Measurements from ENCODE around the gene SMG6.
"Not testable (repeated sequence)": the region's sequence is repeated elsewhere in the genome, so short reads cannot be mapped to it uniquely, and the experiment has no call there.

SMG6 gene

DNA sequence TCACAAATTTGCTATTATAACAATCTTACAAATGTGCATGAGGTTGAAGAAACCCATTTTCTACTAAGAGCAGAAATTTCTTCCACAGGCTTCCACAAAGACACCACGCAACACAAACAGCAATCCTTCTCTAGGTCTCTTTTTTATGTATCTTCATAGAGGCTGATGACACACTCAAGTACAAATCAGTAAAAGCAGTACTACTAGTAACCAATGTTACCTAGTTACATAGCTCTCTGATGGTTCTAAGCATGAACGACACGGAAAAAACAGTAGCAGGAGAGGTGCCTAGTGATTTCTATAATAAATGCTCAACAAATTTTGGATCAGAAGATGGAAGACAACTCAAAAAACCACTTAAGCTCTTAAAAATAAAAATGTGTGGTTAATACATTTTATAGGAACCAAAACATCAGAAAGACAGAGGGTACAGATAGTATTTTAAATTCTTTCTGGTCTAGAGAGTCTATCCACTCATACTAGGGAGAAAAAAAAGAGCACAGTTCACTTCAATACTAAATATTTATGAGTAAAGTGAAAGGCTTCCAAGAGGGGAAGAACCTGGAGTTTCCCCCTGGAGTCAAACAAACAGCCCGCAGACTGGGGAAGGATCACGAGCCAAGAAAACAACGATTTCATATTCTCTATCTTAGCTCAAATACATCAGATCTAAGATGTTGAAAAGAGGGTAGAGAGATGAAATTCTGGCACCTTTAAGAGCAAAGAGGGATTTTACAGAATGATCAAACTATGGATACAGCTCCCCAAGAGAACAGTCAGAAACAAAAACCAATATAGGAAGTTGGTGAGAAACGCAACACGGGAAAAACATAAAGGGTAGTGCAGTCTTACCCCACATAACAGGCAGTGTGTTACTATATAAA, 40.2 kb downstream of the SMG6 start:
- DNase-seq (ENCODE audit: low read depth, low spot score) = no peak

DNA sequence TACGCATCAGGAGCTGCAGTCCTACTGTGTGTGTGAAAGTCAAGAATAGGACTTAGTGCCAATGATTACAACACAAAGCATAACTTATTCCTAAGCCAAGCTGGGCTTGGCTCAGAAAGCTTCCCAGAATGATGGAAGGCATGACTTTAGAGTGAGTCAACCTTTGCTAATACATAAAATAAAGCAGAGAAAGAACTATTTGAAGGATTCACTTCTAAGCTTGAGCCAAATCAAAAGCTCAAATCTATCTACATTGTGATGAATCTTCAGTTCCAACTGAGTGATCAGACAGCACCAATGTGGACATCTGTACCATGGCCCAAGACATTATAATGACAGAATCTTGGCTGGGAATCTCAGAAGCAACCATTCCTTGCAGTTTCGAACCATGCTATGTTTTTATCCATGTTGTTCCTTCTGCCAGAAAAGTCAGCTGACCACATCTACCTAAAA, 41.4 kb downstream of the SMG6 start:
- no peak for DNase-seq (ENCODE audit: low read depth, low spot score)

DNA sequence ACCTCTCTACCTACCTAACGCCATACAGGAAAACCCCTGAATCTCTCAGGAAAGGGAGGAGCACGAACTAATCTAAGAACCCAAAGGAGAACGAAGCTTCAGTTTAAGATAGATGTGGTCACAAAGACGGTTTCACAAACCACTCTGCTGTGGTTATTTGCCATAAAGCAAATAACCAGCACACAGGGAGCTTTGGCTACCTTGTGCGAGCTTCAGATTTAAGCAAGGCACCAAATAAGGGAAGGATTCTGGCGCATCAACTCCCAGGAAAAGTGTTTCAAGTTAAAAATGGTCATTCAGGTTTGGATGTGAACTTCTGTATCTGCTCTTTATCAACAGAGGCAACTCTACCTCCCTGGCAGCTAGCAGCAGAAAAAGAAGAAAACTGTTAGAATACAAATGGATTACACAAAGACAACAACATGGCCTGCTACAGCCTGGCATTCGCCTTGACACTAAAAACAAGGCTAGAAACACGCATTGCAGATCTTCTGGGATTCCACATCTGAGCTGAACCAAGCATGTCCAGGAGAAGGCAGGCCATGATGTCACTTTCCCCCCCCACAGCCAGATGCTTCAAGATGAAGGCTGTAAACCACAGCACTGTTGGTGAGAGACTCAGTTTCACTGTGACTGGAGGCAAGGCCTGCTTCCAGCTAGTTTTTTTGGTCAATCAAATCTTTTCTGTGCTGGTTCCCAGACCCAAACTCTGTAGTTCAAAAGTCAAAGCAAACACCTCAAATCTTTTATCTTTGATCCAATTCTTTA, 43.6 kb downstream of the SMG6 start:
- no peak for DNase-seq (ENCODE audit: low read depth, low spot score)

DNA sequence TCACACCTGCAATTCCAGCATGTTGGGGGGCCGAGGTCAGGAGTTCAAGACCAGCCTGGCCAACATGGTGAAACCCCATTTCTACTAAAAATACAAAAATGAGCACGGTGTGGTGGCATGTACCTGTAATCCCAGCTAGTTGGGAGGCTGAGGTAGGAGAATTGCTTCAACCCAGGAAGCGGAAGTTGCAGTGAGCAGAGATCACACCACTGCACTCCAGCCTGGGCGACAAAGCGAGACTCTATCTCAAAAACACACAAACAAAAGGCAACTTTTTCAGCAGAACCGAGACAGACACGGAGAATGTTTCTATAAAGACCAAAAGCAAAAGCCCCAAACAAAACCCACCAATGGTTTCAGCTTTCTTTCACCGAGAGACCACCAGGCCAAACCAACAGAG, 44.8 kb downstream of the SMG6 start:
- not testable (repeated sequence) for DNase-seq (ENCODE audit: low read depth, low spot score)

DNA sequence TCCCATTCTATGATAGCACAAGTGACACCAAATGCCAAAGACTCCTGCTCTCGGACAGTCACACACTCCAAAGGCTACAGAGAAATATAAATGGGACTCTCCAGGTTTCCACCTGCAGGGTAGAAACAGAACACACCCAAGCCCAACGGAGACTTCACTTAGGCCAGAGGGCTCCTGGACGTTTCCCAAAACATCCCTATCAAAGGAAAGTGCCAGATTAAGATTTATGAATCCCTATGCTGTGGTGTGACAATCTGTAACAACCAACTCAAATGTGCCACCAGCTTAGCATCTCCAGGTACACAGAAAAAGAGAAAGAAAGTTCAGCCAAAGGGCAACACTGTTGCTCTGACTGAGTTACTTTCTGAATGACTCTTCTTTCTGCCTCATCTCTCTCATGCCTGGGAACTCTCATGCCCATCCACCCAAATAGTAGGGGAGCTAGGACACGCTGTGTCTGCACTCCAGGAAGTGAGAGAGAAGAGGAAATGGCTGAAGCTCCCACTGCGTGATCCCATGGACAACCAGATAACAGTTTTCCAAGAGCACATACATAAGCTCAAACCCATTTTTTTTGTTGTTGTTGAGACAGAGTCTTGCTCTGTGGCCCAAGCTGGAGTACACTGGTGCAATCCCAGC, 49.7 kb downstream of the SMG6 start:
- DNase-seq (ENCODE audit: low read depth, low spot score) = no peak

DNA sequence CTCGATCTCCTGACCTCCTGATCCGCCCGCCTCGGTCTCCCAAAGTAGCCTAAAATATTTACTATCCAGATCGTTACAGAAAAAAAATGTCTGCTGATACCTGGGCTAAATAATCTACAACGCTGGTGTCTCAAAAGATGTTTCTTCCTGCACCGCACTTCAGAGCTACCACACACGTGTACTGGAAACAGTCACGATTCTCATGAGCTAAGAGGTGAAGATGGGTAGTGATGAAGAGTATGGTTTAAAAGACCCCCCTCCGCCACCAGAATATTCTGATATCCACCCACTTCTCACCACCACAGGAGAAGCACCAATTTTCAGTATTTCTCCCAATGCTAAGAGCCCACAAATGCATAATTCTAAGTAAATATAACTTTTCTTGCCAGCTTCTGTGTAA, 50.2 kb downstream of the SMG6 start:
- no peak for DNase-seq (ENCODE audit: low read depth, low spot score)

DNA sequence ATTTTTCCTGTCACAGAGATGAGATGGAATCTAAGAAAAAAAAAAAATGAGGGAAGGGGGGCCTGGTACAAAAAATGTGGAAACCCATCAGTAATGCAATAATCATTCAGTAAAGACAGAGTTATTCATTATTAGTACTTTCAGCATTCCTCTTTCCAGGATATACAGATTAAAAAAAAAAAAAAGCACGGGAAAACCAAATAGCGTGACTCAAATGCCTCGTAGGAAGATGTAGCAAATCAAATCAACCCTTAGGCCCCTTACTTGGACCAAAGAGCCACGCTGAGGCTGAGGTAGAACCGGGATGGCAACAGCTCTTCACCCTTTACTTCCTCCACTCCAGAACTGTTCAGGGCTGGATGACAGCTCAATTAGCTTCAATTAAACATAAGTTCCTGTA, 52.5 kb downstream of the SMG6 start:
- no peak for DNase-seq (ENCODE audit: low read depth, low spot score)

DNA sequence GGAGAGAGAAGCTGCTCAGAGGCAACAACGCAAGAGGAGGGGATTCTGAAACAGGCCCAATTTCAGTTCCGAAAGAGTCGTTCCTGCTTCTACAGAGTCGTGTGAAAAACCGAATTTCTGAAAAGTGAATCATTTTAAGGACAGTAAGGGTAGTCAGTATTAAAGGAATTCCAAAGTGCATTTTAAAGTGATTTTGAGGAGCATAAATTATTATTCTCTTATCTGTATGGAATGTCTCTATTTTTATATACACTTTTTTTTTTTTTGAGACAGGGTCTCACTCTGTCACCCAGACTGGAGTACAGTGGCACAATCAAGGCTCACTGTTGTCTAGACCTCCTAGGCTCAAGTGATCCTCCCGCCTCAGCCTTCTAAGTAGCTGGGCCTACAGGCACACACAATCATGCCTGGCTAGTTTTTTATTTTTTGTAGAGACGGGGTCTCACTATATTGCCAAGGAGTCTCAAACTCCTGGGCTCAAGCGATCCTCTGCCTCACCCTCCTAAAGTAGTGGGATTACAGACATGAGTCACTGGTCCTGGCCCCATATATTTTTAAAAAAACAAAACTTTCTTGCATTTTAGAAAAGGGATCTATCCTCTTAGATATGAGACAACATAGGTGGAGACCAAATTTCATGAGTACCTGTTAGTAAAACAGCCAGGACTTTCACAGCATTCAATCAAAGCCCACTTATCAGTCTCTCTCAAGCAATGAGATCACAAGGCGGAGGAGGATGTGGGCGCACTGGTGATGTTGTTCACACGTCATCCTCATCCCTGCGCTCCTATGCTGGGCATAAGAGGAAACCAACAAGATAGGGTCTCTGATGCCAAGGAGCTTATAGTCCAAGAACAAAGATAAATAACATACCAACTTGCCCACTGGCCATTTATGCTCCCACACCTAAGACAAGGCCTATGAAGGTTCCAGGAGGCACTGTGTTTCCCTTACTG, 53.2 kb downstream of the SMG6 start:
- no peak for DNase-seq (ENCODE audit: low read depth, low spot score)

DNA sequence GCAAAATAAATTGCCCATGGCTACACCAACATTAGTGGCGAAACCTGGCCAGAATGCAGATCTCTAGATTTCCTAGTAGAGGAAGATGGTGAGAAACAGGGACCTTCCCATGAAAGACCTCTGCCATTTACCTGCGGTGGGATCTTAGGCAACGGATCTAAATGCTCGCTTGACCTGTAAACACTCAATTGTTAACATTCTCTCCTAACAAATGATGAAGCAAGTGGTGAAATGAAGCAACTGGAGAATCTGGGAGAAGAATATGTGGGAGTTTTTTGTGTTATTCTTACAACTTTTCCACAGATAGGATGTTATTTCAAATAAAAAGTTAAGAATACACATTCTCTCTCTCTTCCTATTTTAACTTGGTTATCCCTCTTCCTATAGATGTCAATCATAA, 56.6 kb downstream of the SMG6 start:
- no peak for DNase-seq (ENCODE audit: low read depth, low spot score)

DNA sequence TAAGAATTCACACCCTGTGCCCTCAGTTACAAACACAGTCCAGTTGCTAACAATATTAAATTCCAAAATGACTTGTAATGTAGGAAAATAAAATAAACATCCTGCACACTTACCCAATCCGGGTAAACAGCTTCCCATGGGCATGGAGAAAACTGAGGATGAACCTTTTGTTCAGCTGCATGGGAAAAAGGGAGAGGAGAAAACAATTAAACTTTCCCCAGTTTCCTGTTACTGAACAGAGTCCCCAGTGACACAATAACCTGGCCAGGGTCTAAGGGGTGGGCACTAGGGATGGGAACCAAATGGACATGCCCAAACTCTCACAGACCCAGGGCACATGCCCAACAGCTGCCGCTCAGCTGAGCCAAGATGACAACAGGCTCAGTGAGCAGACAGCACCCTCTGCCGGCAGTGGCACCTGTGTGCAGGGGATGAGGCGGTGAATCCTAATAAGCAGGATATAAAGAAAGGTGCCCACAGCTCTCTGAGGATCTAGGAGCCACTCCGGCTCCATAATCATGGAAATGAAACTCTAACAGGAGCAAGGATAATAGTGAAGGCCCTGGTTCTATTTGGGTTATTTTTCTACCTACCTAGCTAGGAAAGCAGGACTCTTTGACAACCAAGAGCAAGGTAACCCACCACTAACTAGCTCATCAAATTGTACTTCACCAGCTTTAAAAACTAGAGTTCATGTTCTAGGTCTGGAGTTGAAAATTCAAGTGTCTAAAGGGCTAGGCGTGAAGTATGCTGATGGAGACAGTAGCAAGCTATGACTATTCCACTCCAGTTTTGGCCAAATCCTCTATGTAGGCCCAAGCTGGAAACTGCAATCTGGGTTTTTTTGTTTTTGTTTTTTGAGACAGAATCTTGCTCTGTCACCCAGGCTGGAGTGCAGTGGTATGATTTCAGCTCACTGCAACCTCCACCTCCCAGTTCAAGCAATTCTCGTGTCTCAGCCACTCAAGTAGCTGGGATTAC, 58.8 kb downstream of the SMG6 start:
- peak; percentile 82 for DNase-seq (ENCODE audit: low read depth, low spot score)

DNA sequence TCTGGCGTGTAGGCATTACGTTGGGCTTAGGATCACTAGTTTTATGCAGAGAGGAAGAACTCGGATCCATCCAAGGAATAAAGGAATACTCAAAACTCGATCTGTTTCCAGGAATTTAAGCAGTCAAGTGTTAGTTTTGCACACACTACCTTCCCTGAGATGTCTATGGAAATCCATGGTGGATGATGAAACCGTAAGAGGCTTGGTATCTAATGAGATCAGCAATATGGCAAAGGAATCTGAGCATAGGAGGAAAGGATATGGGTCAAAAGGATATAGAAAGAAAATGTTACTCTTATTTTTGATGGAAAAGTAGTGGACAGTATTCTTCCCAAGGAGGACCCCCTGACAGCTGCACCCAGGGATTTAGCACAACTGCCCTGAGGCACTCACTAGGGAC, 59.6 kb downstream of the SMG6 start:
- DNase-seq (ENCODE audit: low read depth, low spot score) = no peak

DNA sequence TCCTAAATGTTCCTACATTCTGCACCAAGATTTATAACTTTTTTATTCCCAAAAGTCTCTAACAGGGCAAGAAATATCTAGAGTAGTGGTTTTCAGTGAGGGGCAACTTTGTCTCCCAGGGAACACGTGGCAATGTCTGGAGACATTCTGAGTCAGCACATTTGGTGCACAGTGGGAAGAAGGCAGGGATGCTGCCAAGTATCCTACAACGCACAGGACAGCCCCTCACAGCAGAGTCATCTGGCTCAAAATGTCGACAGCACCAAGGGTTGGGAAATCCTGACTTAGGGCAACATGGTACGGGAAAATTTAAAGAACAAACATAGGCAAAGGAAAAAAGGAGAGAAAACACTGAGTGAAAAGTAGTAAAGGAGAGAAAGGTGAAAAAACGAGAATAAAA, 61.8 kb downstream of the SMG6 start:
- DNase-seq (ENCODE audit: low read depth, low spot score) = no peak

DNA sequence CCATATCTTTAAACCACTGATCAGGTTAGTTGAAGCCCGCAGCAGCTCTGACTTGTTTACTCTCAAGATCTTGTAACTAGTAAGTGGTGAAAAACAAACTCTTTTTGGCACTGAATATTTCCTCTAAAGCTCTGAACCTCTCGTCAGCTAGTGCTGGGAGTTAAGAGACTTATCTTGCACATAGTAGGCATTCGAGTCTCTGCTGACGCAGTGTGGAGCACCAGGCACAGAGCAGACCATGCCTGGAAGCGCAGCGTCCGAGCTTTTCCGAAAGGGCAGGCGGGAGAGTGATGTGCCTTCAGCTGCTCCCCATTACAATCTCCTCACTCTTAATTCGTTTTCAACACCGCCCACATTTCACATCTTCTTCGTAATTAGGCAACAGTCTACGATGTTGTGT, 63.0 kb downstream of the SMG6 start:
- DNase-seq (ENCODE audit: low read depth, low spot score) = no peak

DNA sequence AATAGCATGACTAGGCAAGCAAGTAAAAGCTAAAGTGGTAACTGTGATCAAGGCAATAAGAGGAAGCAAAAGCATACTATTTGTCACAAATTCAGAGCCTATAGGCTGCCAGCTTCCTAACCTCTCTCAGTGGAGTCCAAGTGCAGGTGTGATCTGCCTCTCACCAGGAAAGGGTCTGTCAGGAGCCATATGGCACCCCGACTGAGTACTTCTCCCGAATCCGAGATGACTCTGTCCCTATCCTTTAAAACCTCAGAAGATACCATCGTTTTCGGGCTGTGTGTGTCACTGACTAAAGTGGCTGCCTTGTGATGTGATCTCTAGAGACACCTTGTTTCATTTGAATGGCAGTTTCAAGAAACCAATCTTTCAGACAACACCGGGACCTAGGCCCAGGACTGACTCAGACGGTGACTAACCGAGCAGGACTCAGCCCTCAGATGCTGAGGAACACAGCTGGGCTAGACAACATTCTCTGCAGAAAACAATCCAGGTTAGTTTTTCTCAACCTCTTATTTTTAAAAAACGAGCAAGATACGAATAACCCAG, 63.6 kb downstream of the SMG6 start:
- DNase-seq (ENCODE audit: low read depth, low spot score) = no peak

DNA sequence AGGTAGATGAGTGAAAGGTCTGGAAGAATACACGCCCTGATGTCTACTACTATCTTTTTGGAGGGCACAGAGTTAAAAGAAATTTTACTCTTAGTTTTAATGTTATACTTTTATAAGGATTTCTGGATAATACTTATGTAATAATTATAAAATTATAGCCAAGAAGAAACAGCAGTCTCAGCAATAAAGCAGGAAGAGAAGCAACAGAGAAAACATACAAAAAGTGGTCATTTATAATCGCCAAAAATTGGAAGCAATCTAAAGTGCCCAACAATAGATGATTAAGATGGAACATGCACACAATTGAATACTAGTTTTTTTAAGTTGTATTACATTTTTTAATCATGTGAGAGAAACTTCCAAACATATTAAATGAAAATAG, 64.4 kb downstream of the SMG6 start:
- no peak for DNase-seq (ENCODE audit: low read depth, low spot score)

DNA sequence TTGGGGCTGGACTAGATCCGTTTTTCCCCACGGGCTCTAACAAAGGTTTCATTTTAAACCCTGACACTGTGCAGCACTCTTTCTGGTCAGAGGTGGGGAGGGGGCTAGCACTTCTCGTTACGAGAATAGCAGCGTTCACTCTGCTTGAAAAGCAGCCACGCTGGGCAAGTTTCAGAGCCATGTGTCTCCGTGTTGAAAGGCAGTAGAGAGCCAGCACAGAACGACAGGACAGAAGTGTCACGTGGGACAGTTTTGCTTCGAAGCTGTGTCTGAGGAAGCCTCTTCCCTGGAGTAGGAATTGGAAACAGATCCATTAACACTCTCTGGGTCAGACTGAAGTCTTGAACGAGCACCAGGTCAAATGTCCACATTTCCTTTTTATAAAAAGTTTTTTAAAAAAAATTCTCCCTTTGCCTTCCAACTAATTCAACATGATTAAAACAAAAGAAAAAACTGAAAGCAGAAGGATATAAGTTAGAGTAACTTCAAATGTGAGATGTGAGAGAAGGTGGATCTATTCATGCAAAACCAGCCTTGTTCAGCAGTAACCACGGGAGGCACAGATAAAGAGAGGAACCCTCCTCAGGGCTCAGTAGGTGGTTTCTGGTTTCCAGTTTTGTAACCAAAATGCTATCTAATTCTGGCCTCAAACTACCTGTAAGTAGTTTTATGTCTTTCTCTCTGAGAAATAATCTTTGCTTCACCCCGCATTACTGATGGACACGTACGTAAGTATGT, 65.0 kb downstream of the SMG6 start:
- DNase-seq (ENCODE audit: low read depth, low spot score) = no peak

DNA sequence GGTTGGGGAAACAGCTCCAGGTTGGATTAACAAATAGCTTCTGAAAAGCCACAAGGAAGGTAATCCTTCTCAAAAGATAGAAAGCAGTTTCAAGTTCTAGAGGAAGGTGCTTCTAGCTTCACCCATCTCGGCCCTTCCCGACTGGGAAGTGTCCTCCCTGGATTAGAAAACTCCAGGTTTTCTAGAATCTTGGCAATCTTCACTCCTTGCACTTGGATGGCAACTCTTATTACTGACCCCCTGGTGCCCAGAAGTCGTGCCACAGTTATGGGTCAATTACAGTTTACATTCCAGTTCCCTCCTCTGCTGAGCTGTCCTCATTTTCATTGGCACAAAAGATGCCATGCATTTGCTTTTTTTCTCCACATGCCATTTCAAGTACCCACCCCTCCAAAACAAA, 65.6 kb downstream of the SMG6 start:
- DNase-seq (ENCODE audit: low read depth, low spot score) = no peak

DNA sequence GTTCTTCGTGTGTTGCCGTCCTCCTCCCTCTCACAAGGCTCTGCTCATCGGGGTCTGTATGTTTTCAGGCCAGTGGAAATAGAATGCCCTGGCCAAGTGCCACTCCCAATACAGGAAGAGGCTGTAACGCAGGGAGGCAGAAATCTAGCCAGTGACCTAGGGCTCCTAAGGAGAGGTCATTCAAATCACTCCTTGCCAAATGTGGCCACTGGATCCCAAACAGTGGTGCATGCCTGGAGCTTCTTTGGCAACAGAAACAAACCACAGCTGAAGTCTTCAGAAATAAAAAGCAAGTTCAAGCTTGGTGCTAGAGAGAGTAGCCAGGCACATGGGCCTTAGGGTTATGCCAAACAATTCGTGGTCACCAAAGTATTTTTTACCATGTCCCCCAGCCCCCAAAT, 66.1 kb downstream of the SMG6 start:
- DNase-seq (ENCODE audit: low read depth, low spot score) = no peak

DNA sequence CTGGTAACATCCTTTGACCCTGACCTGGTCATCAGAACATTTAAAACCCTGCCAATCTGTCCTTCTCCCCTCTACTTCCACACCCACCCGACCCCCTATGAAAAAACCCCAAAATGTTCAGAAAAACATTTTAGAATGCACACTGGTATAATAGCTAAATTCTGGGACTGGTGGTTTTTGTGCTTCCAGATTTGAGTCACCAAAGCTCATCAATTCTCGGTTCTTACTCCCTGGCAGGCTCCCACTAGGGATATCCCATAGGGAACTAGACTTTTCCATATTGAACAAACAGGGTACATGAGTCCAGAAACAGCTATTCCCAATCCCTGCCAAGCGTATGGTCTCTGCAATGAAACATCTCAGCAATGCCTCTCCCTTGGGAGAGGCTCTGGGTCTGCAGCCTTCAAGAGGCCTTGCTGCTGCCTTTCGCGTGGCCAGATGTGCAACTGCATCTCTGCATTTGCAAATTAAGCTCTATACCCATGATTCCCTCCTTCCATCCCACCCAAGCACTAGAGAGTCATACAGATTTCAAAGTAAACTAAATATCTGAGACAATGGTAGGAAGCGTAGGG, 67.7 kb downstream of the SMG6 start:
- no peak for DNase-seq (ENCODE audit: low read depth, low spot score)
